WERI-Rb-1 (cell line): Measurements from ENCODE around the gene MDGA2.

Source experiments
- DNase-seq: peaks from one replicate; pipeline ENCODE4 v3.0.0-alpha.2; 2020
- H3K27ac ChIP-seq: fragments of 250-450 bp; sonication (Bioruptor Pico); 2 replicates; pipeline ENCODE4 v1.5.1; 2020; ENCODE audit warnings: mild to moderate bottlenecking, moderate library complexity
- H3K27me3 ChIP-seq: fragments of 250-450 bp; sonication (Bioruptor Pico); 2 replicates; pipeline ENCODE4 v1.5.1; 2021; ENCODE audit warnings: mild to moderate bottlenecking, low read depth, moderate library complexity; ENCODE audit not compliant: insufficient read depth, severe bottlenecking
- H3K36me3 ChIP-seq: fragments of 250-450 bp; sonication (Bioruptor Pico); 2 replicates; pipeline ENCODE4 v1.5.1; 2020; ENCODE audit warnings: mild to moderate bottlenecking, moderate library complexity
- H3K4me3 ChIP-seq: 2 replicates; pipeline ENCODE4 v1.5.1; 2011; ENCODE audit warnings: low read depth, mild to moderate bottlenecking, control low read depth, low read length
- H3K9me3 ChIP-seq: fragments of 250-450 bp; sonication (Bioruptor Pico); 2 replicates; pipeline ENCODE4 v1.5.1; 2021; ENCODE audit warnings: mild to moderate bottlenecking, moderate library complexity; ENCODE audit not compliant: severe bottlenecking
- TF ChIP-seq, protein P1 (sequence below): IDR thresholded peaks from 2 replicates; pipeline ENCODE4 v1.5.1; 2011; ENCODE audit warnings: low read depth, mild to moderate bottlenecking, control low read depth, inconsistent platforms, low read length

MDGA2 gene

GRCh38 chr14:47485421-47485820 is 190.0 kb downstream of the MDGA2 start:
- DNase-seq, result no peak
- Histone ChIP-seq H3K27ac (no peak overlapping the region), H3K4me3 (no peak overlapping the region), H3K36me3 (no peaks in the 10 kb centered on the region), H3K9me3 (no peaks in the 10 kb centered on the region), H3K27me3 (no peaks in the 10 kb centered on the region)
- TF ChIP-seq, protein P1, sequence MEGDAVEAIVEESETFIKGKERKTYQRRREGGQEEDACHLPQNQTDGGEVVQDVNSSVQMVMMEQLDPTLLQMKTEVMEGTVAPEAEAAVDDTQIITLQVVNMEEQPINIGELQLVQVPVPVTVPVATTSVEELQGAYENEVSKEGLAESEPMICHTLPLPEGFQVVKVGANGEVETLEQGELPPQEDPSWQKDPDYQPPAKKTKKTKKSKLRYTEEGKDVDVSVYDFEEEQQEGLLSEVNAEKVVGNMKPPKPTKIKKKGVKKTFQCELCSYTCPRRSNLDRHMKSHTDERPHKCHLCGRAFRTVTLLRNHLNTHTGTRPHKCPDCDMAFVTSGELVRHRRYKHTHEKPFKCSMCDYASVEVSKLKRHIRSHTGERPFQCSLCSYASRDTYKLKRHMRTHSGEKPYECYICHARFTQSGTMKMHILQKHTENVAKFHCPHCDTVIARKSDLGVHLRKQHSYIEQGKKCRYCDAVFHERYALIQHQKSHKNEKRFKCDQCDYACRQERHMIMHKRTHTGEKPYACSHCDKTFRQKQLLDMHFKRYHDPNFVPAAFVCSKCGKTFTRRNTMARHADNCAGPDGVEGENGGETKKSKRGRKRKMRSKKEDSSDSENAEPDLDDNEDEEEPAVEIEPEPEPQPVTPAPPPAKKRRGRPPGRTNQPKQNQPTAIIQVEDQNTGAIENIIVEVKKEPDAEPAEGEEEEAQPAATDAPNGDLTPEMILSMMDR, result no peak

DNA sequence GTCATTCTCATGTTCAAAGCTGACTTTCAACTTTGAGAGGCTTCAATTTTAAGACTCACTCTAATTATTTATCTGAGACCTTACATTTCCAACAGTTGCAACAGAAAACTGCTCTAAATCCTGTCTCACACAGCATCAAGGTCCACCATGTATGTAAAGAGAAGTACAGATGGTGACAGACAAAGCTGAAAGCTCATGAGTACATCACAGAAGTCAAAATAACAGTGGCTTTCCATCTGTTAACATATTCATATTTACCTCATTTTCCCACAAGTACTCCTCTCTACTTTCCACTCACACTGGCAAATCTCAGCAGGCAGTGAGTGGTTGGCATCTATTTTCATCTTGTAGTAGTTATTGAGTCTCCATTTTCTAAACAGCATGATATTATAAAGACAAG is 192.0 kb downstream of the MDGA2 start:
- H3K27ac ChIP-seq, result no peak overlapping the region
- no peaks in the 10 kb centered on the region for H3K27me3 ChIP-seq
- no peaks in the 10 kb centered on the region for H3K36me3 ChIP-seq
- DNase-seq, result no peak
- no peaks in the 10 kb centered on the region for H3K9me3 ChIP-seq
- H3K4me3 ChIP-seq, result no peak overlapping the region
- TF ChIP-seq, protein P1, result no peak

GRCh38 chr14:47471075-47471474 is 204.3 kb downstream of the MDGA2 start:
- H3K4me3 ChIP-seq, result no peak overlapping the region
- H3K36me3 ChIP-seq, result no peaks in the 10 kb centered on the region
- H3K27ac ChIP-seq, result no peak overlapping the region
- TF ChIP-seq, protein P1, result no peak
- H3K9me3 ChIP-seq, result no peaks in the 10 kb centered on the region
- DNase-seq, result no peak
- no peaks in the 10 kb centered on the region for H3K27me3 ChIP-seq

DNA sequence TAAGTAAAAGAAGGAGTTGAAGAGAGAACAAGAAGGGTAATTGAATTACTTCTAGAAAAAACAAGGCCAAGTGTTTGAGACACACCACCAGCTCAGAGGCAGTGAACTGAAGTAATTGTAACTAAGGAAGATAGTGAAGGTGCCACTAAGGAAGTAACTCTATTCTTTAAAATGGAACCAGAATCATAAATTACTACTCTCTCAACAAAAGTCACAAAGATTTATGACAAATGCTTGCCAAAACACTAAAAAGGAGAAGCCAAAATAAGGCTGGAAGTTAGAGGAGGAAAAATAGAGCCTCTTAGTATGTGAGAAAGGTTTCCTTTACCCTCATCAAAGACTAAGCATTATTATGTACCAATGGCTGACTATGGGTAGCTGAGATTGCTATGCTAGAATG is 208.5 kb downstream of the MDGA2 start:
- Histone ChIP-seq H3K27ac (no peak overlapping the region), H3K4me3 (no peak overlapping the region), H3K9me3 (no peaks in the 10 kb centered on the region), H3K36me3 (no peaks in the 10 kb centered on the region), H3K27me3 (no peaks in the 10 kb centered on the region)
- TF ChIP-seq, protein P1, result no peak
- no peak for DNase-seq

DNA sequence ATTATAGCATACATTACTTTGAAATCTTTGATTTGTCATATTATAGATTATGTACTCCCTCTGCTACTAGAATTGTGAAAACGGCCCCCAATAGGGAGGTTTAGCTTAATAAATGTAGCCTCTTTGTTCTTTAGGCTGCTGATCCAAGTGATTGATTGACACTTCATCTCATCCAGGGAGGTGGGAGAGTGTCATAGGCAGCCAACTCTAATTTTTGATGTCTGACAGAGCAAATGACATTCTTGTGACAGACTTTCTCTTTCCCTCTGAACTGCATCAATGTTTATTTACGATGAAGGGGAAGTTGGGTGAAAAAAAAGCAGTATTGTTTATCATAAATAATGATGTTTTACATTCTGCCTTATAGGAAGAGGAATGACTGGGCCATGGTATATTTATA is 221.4 kb downstream of the MDGA2 start:
- Histone ChIP-seq H3K9me3 (no peaks in the 10 kb centered on the region), H3K27me3 (no peaks in the 10 kb centered on the region), H3K4me3 (no peak overlapping the region), H3K36me3 (no peaks in the 10 kb centered on the region), H3K27ac (no peak overlapping the region)
- no peak for DNase-seq
- TF ChIP-seq, protein P1, result no peak

DNA sequence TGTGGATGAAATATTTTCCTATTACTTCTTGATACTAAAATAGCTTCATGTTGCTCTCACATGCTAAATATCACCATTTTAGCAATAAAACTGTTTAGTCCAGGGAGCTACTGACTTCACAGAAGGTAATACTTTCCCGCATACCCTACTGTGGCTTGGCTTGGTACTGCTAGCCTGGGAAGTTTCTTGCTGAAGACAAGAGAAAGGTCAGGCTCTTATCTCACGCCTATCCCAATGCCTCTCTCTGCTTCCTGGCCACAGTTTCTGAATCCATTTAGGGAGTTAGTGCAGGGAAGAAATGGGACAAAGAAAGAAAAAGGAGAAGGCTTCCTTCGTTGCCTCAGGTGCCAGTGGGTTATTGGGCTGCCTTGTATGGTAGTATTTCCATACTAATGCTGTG is 228.3 kb downstream of the MDGA2 start:
- TF ChIP-seq, protein P1, result no peak
- H3K36me3 ChIP-seq, result no peaks in the 10 kb centered on the region
- H3K27ac ChIP-seq, result no peak overlapping the region
- no peak for DNase-seq
- H3K4me3 ChIP-seq, result no peak overlapping the region
- H3K27me3 ChIP-seq, result no peaks in the 10 kb centered on the region
- H3K9me3 ChIP-seq, result no peaks in the 10 kb centered on the region
